ENCODE measurements around the gene REEP1.

- no peak for TF ChIP-seq POLR2A (IDR thresholded peaks at IDR 0.05; ENCODE audit: low read depth, low read length)
- no peak for TF ChIP-seq TAF1 (IDR thresholded peaks at IDR 0.05; ENCODE audit: low read depth, low read length)
- TF ChIP-seq POLR2AphosphoS5 (IDR thresholded peaks at IDR 0.05; ENCODE audit: low read depth, low read length), result no peak
- TF ChIP-seq POU2F2 (IDR thresholded peaks at IDR 0.05; ENCODE audit: low read depth, low read length), result no peak
- TF ChIP-seq SPI1 (IDR thresholded peaks at IDR 0.05; ENCODE audit: low read depth, low read length), result no peak
These were observed 62.0 kb downstream of the REEP1 start for GRCh38 chr2:86275384-86275799.
